HG03432 (cell line): ENCODE data around the gene LIPM.

ENCODE experiments used
- ATAC-seq: cut with Tn5 transposase; IDR thresholded peaks from one replicate; pipeline ENCODE4 v1.9.1; 2021; ENCODE audit warnings: mild to moderate bottlenecking, moderate library complexity; ENCODE audit not compliant: unreplicated experiment

The LIPM gene, protein sequence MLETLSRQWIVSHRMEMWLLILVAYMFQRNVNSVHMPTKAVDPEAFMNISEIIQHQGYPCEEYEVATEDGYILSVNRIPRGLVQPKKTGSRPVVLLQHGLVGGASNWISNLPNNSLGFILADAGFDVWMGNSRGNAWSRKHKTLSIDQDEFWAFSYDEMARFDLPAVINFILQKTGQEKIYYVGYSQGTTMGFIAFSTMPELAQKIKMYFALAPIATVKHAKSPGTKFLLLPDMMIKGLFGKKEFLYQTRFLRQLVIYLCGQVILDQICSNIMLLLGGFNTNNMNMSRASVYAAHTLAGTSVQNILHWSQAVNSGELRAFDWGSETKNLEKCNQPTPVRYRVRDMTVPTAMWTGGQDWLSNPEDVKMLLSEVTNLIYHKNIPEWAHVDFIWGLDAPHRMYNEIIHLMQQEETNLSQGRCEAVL

DNA sequence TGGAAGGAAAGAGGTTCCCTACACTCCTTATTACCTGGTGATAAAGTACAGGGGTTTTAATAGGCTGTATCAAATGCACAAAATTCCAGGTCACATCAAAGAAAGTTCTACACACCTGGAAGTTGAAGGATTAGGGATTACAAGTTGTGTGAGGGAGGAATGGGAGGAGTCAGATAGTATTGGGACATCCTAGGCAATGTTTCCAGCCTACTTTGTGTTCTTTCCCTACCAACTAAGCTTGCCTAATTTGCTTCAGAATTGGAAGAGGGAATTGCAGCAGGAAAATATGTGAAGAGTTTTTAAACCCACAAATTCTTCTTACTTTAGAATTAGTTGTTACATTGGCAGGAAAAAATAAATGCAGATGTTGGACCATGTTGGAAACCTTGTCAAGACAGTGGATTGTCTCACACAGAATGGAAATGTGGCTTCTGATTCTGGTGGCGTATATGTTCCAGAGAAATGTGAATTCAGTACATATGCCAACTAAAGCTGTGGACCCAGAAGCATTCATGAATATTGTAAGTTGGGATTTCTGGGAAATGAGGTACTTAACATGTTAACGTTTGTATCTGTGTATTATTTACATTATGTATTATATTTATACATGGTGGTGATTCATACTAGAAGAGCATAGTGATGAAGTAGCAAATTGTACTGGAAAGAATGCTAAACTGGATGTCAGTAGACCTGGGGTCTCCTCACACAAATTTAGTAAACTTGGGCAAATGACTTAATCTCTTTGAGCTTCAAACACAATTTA is at the start of gene LIPM:
Gene LIPM (plus strand): TSS at position 208 of the 763 bp plus-strand sequence. CDS start 167 bp downstream, at position 375.
- ATAC-seq, result no peak

DNA sequence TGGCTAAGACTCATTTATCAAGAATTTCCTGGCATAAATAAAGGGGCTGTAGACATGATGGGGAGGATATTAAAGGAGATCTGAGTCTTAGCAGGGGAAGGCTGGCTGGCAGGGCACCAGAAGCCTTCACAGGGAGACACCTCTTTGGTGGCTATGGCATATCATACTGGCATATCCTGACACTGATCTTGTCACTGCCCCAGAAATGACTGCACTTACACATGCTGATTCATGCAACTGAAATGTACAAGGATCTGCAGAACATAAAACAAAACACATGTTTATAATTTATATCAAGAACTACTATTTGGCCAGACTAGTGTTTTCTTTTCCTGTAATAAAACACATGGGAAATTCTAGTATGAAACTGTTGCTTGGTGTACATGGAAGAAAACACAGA is 48.2 kb upstream of the LIPM start:
- no peak for ATAC-seq

DNA sequence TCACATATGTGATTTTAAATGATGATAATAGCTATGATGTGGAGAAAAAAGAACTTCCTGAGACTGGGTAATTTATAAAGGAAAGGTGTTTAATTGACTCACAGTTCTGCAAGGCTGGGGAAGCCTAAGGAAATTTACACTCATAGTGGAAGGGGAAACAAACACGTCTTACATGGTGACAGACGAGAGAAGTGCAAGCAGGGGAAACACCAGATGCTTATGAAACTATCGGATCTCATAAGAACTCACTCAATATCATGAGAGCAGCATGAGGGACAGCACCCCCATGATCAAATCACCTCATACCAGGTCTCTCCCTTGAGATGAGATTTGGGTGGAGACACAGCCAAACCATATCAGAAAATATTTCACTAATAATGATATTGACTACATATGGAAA is 46.8 kb upstream of the LIPM start:
- peak; percentile 81 for ATAC-seq

DNA sequence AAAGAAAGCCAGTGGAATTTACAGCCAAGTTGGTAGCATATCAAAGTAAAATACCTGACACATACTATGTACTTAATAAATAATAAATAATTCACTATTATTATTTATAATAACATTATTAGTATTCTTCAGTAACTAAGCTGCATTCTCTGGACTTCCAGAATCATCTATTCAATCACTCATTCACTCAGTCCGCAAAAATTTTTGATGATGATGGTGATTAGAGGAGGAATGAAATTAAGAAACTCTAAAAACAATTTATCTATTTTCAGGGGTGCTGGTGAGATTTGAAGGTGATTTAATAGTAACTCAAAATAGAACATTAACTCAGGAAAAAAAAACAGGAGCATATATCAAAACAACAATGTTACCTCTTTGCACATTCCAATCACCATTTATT is 45.9 kb upstream of the LIPM start:
- no peak for ATAC-seq

DNA sequence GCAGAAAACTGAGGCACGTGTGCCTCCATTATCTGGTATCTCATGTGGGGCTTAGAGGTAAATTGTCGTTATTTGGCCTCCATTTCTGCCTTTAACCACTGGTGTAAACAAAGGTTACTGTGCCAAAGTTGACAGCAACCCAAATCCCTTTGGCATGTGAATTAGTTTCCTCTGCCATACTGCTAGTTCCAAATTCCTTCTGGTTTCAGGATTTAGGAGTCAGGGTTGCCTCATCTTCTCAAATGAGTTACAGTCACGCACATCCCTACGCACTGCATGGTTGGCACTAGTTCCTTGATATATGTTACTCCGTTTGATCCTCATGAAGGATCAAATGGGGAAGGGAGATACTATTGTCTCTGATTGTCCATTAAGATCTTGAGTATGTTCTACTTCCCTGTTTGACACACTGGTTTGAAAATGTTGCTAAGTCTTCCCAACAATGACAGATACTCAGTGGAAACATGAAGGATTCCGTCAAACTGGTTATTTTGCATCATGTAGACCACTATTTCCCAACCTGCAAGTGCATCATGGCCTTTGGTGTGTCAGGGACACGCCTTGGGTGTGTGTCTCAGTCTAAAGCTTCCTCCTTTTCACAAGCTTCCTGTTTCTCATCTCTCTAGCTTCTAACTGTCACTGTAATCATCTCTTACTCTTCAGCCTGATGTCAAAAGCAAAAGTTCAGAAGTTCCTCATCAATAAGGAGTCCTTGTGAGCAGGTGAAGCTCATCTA is 43.0 kb upstream of the LIPM start, which contains the start of gene LIPN:
Gene LIPN (plus strand): TSS at position 655 of the 736 bp plus-strand sequence. CDS start 1,386 bp downstream, outside the sequence.
- ATAC-seq, result no peak

DNA sequence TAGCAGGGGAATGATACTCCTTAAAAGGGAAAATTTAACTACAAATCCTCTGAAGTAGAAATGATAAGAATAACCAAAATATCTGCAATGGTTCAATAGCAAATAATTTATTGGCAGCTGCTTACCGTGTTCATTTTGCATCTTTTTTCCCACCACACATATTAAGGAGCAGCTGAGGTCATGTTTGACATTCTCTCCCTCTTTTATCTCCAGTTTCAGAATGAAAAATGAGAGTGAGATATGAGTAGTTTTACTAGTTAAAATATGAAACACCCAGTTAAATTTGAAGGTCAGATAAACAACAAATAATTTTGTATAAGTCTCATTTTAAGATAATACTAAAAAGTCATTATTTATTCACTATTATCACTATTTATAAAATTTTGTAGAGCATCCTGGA is 39.6 kb upstream of the LIPM start:
- no peak for ATAC-seq

DNA sequence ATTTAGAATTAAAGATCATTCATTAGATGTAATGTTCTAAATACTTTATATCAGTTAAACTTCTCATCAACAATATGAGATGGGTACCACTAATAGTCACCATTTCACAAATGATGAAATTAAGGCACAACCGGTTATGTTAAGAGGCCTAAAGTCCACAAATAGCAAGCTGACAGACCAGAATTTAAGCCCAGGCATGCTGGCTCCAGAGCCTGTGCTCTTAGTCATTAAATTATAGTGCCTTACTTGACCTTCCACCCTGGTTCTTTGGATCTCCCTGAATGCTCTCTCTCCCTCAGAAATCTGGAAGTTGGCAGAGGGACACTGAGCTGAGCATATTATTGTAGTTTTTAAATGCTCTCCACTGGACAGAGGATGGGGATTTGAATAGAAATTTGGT is 39.1 kb upstream of the LIPM start:
- ATAC-seq, result no peak

DNA sequence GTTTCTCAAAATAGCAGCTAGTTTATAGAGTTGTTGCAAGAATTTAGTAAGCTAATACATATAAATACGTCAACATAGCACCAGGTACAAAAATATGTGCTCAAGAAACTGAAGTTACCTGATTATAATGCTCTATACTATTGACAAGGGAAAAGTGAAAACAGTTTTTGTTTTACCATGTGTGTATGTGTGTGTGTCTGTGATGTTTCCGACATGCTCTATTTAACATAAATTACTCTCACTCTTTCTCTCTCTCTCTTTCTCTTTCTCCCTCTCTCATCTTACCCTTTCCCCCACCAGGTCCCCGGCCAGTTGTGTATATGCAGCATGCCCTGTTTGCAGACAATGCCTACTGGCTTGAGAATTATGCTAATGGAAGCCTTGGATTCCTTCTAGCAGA is 38.4 kb upstream of the LIPM start:
- ATAC-seq, result no peak

DNA sequence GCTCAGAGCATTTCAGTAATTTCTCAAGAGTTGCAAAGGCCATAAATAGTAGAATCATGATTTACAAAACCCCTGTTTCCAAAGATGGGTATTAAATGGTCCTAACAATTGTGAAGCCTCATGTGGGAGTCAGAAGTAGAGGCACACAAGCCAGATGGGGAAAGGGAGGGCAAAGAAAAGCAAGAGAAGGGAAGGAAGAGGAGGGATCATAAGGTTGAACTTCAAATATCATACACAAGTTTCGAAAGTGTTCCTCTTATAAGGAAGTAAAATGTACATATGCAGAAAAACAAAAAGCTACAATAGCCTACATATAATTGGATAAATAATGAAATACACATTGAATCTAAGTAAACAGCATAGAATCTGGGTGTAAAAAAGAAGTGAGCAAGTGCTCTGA is 36.7 kb upstream of the LIPM start:
- ATAC-seq, result no peak

DNA sequence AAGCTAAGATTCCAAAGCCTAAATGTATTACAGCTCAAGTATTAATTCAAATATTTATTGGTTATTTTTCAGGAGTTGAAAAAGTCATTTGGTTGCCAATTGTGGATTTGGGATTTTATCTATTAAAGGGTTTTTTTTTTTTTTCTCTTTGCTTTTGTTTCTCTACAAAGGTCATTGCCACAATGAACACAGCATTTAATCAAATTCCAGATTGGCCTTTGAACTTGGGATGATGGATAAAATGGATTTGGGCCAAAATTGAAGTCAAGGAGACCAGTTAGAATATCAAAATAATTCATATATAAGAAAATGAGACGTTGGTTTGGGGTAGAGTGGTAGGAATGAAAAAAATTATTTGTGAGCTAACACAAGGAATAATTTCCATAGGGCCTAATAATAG is 33.1 kb upstream of the LIPM start:
- no peak for ATAC-seq

DNA sequence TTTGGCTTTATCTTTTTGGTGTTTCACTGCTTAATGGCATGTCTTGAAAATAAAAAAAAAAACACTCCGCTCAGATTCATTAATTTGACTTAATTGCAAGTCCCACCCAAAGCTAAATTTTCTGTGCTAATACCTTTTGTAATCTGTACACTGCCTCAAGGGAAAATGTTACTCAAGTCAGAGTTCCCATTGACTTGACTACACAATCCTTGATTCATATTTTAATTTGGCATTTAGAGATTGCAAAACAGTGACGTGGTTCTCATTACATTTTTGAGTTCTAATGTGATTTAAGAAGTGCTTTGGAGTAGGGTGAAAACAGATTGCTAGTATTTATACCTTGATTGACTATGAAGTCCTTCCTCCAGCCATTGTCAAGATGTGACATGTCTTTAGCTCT is 21.3 kb upstream of the LIPM start:
- ATAC-seq, result no peak

DNA sequence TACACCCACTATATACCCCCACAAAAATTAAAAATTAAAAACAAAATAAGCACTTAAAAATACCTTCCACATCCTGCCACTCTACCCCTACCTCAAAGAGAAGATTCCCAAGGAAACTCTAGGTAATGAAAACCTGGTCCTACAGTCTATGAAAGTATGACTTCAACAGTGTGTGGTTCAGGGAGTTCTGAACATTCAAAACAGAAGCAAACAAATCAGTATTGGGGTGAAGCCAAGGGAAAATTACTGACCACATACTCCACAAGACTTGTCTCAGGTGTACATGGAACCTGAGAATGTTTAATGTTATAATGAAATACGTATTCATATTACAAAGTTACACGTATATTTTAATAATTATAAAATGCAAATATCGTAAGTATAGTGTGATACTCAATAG is 20.3 kb upstream of the LIPM start:
- no peak for ATAC-seq

DNA sequence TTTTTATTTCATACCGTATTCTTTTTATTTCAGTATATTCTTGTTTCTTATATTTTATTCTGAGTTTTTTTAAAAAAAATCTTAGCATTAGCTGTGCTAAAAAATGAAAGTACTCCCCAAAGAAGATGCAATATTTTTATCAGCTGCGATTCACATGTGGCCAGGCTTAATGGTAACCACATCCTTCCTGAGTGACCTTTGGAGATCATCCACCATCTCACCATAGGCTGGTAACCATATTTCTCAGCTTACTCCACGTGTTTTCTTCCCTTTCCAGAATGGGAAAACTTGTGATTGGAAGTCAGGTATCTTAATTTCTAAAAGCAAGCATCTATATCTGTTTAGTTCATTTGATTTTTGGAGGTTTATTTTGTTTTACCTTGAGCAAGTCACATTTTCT is 18.8 kb upstream of the LIPM start:
- ATAC-seq, result no peak

DNA sequence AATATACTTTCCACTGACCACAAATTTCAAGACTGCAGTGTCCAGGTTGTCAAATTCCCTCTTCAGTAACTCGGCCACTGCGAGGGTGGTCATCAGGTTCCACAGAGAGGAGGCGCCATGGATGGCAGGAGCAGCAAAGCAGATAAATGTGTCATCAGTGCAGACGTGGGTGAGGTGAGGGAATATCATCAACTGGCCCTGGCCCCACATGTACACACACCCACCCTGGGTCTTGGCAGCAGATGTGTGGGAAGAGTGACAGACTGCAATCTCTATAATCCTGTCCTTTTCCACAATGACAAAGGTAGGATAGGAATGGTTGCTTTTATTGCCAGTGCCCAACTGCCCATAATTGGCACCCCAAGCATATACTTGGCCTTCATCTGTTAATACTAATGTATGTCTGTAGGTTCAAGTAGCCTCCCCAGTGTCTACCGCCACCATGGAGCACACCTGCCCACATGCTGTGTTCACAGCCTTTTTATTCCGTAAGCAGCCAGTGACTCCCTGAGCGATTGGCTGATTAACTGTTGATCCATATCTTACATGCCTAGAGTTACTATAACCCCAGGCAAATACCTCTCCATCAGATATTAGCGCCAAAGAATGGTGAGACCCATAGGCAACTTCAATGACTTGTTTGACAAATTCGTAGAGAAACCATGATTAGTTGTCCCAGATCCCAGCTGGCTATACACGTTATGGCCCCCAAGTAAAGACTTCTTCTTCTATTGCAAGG is 16.3 kb upstream of the LIPM start:
- ATAC-seq, result no peak

DNA sequence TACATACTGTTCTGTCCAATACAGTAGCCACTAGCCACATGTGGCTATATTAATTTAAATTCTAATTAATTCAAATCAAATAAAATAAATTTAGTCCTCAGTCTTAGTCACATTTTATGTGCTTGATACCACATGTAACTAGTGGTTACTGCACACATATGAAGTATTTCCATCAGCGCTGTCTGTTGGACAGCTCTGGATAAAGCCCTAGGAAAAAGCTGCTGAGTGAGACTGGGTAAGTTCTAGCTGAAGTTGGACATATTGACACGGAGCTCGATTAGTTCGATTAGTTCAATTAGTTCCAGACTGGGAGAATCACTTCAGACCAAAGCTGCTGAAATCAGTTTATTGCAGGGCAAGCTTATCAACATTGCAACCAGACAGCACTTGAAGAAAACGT is 15.1 kb upstream of the LIPM start:
- no peak for ATAC-seq

DNA sequence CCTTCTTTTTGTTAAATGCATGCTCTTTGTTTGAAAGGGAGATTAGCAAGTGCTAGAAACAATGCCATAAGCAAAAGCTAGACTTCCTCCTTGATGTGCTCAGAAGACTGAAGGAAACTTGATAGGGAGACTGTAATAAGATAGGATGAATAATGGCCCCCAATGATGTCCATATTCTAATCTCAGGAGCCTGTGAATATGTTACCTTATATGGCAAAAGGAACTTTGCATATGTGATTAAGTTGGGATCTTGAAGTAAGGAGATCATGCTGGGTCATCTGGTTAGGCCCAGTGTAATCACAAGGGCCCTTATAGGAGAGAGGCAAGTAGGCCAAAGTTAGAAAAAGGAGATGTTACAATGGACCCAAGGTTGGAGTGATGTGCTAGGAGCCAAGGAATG is 13.6 kb upstream of the LIPM start:
- ATAC-seq, result no peak

DNA sequence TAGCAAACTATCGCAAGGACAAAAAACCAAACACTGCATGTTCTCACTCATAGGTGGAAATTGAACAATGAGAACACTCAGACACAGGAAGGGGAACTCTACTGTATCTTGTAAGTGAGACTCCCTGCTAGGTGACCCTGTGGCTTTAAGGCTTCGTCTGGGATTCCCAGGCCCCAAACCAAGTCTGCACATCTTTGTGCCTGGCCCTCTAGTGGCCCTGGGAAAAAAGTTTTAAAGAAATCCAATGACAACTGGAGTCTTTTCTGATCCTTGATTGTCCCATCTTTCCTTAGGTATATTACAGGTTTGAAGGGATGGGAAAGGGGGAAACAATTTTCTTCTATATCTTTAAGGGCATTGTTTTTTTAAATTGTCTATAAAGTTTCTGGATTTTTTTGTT is 10.6 kb upstream of the LIPM start:
- no peak for ATAC-seq

DNA sequence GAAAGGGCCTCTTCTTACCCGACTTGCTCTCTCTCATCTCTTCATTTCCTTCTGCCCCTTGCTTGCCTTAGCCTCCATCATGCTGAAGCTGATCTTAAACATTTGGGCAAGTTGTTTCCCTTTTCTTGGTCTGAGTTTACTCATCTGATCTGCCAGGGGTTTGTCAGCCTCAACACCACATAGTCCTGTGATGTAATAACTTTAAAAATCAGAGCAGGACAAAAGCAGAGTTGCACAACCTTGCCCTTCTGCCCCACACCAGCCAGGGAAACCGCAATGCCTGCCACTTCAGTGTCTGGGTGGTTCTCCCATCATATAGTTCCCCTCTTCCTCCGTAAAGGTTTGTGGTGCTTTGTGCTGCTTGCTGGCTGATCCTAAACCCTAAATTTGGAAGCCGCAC is 9.9 kb upstream of the LIPM start:
- no peak for ATAC-seq

DNA sequence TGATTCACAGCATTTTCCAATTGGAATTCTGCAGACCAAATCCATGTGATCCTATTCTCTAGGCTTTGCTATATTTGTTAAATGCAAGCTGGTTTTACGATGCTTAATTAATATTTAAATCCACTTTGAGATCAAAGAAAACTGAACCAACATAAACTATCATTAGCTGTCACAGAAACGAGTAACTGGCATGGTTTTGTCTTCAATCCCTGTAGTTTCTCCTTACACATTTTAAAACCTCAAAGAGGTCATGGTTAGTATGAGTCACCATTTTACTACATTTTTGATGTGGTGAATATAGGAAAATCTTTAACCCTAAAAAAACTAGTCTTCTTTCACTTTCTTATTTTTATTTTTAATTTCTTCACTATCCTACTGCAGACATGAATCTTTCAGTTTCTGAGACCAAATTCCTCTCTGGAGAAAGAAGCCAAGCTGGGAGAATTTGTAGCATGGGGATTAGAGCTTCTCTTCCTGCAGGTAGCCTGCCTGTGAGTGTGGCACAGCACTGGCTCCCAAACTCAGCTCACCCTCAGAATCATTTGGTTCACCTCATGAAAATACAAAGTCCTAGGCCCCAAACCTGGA is 8.7 kb upstream of the LIPM start:
- peak; percentile 57 for ATAC-seq

DNA sequence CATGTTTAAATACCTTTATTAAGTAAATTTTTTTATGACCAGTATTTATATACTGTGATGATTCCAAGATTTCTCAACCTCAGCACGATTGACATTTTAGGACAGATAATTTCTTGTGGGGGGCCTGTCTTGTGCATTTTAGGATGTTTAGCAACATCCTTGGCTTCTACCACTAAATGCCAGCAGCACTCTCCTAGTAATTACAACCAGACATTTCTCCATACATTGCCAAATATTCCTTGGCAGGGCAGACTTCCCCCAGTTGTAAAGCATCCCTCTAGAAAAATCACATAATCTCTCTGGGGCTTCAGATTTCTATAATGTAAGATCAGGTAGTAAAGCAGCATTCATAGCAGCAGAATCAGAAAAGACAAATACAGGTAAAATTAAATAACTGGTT is 7.8 kb upstream of the LIPM start:
- ATAC-seq, result no peak
